Activated B cell treated with CpG ODN at 0.5 μM for 24 hours (primary cell): ENCODE data around the gene ZCCHC2. TPM values are rescaled to one million over a fixed set of nuclear protein-coding genes. Genes with fewer than 3 reads are reported as not detected.

ENCODE experiments used
- ATAC-seq: fragments of 200-7000 bp; cut with Tn5 transposase; one replicate; pipeline ENCODE4 v1.10.0; 2021; ENCODE audit warnings: low read depth, mild to moderate bottlenecking, moderate library complexity
- CTCF ChIA-PET: fragments of 350-600 bp; sonication (Branson Sonifier 250); formaldehyde crosslinking; loops from one replicate; lab custom pipeline; 2021; ENCODE audit warnings: antibody characterized with exemption; lab: Charles Lee
- POLR2A ChIA-PET: fragments of 350-600 bp; sonication (Branson Sonifier 250); formaldehyde crosslinking; loops from one replicate; lab custom pipeline; 2021; ENCODE audit warnings: antibody characterized with exemption; lab: Charles Lee
- DNase-seq: peaks from one replicate; pipeline ENCODE4 v3.0.0; 2022
- H3K27ac Mint-ChIP-seq: one replicate; pipeline ENCODE4 v1.8.0; 2020; ENCODE audit warnings: mixed read lengths
- H3K27me3 Mint-ChIP-seq: one replicate; pipeline ENCODE4 v1.8.0; 2021; ENCODE audit warnings: mixed read lengths
- H3K36me3 Mint-ChIP-seq: one replicate; pipeline ENCODE4 v1.8.0; 2021; ENCODE audit warnings: low read depth, mixed read lengths
- H3K4me1 Mint-ChIP-seq: one replicate; pipeline ENCODE4 v1.8.0; 2021; ENCODE audit warnings: mixed read lengths
- H3K4me3 Mint-ChIP-seq: one replicate; pipeline ENCODE4 v1.8.0; 2020; ENCODE audit warnings: mild to moderate bottlenecking, mixed read lengths
- H3K9me3 Mint-ChIP-seq: one replicate; pipeline ENCODE4 v1.8.0; 2020; ENCODE audit warnings: mixed read lengths
- CTCF ChIP-seq: fragments of 200-600 bp; IDR thresholded peaks from one replicate; pipeline ENCODE4 v1.8.0; 2022; ENCODE audit warnings: antibody characterized with exemption, mild to moderate bottlenecking
- intact Hi-C: fragments of 100-400 bp; cut with micrococcal nuclease; formaldehyde crosslinking; loops from one replicate; pipeline ENCODE4 v1.15.1; 2024
- total RNA-seq: library from RNA; stranded (reverse); gene quantifications from 2 replicates; pipeline ENCODE4 v1.2.3, GENCODE V29; 2022

The ZCCHC2 gene
- total RNA-seq, 1 donor from 2014 or later, result 29.4 TPM

- ChIA-PET POLR2A (no interaction called here), CTCF (interaction anchor here (4.3 kb wide), 1 partner anchor 394 kb away, joined by 37 read pairs; no protein-coding TSS in a partner anchor)
- Mint-ChIP-seq H3K27me3 (no peaks in the 10 kb centered on the region), H3K9me3 (peaks cover 3% of the 10 kb centered on the region), H3K36me3 (peaks cover 7% of the 10 kb centered on the region), H3K27ac (no peak overlapping the region), H3K4me1 (peaks cover 26% of the 10 kb centered on the region), H3K4me3 (no peak overlapping the region)
- intact Hi-C loops, result no loop called here
- ATAC-seq, result no peak
- DNase-seq, result no peak
- TF ChIP-seq CTCF, result no peak
Measured at GRCh38 chr18:62588217-62588616, 65.4 kb downstream of the ZCCHC2 start.

GRCh38 chr18:62590799-62591590 lies 68.2 kb downstream of the ZCCHC2 start:
- DNase-seq (no peak), ATAC-seq (no peak)
- H3K9me3 Mint-ChIP-seq, result peaks cover 3% of the 10 kb centered on the region
- no peaks in the 10 kb centered on the region for H3K36me3 Mint-ChIP-seq
- intact Hi-C loops, result no loop called here
- ChIA-PET POLR2A (no interaction called here), CTCF (no interaction called here)
- H3K27ac Mint-ChIP-seq, result no peak overlapping the region
- H3K4me1 Mint-ChIP-seq, result peaks cover 6% of the 10 kb centered on the region
- H3K4me3 Mint-ChIP-seq, result no peak overlapping the region
- peaks cover 2% of the 10 kb centered on the region for H3K27me3 Mint-ChIP-seq
- TF ChIP-seq CTCF, result no peak

DNA sequence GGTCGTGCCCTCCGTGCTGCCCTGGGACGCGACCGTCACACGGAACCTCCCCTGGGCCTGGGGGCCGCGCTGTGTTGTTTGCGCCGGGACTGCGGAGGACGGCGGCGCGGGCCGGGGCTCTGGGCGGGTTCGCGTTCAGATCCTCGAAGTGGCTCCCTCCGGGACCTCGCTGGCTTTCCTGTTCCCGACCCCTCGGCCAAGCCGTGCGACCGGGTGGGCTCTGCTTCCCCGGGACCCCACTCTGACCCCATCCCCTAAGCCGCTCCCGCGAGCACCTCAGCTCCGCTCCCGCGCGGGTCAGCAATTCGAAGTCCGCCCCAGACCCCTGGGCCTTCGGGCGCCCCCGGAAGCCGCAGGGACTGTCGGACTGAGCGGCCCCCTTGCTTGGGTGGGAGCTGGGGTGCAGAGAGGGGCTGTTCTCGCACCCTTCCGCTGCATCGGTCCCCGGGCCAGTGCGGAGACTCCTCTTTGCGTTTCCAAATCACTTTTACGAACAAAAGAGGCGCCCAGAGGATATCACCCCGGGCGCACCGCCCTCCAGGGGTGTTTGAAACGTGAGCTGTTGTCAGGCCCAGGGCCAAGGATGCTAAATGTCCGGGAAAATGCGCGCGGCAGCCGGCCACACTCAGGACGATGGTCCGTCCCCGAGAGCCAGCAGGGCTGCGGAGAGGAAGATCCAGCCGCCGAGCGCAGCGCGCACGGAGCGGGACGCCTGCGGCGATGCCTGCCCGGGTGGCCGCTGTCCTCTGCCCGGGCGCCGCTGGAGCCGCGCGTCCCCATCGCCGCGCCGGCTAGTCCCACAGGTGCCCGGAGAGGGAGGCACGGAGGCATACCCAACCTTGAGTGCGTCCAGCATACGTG lies 73.5 kb downstream of the ZCCHC2 start:
- Mint-ChIP-seq H3K4me3 (no peak overlapping the region), H3K27ac (no peak overlapping the region), H3K9me3 (peaks cover 3% of the 10 kb centered on the region), H3K4me1 (peaks cover 8% of the 10 kb centered on the region), H3K36me3 (no peaks in the 10 kb centered on the region), H3K27me3 (peaks cover 35% of the 10 kb centered on the region)
- DNase-seq (no peak), ATAC-seq (no peak)
- ChIA-PET CTCF (no interaction called here), POLR2A (no interaction called here)
- no peak for TF ChIP-seq CTCF
- intact Hi-C loops, result no loop called here

DNA sequence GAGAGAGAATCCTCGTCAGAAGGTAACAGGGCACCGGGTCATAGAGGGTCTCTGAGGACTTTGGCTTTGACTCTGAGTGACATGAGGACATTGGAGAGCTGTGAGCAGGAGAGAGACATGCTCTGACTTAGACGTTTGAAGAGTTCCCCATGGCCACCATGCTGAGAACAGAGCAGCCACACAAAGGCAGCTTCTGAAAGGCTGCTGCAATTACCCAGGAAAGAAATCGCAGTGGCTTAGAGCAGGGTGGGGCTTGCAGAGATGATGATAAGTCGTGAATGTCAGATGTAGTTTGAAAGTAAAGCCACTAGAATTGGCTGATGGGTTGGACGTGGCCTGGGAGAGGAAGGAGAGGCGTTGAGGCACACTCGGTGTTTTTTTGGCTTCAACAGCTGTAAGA lies 79.0 kb downstream of the ZCCHC2 start:
- peaks cover 5% of the 10 kb centered on the region for H3K4me1 Mint-ChIP-seq
- no peaks in the 10 kb centered on the region for H3K36me3 Mint-ChIP-seq
- intact Hi-C loops, result no loop called here
- POLR2A ChIA-PET, result no interaction called here
- no peak overlapping the region for H3K4me3 Mint-ChIP-seq
- CTCF ChIA-PET, result no interaction called here
- H3K27me3 Mint-ChIP-seq, result peaks cover 51% of the 10 kb centered on the region
- DNase-seq (no peak), ATAC-seq (no peak)
- no peak for TF ChIP-seq CTCF
- no peak overlapping the region for H3K27ac Mint-ChIP-seq
- H3K9me3 Mint-ChIP-seq, result no peaks in the 10 kb centered on the region

- intact Hi-C loops, result no loop called here
- H3K27me3 Mint-ChIP-seq, result peaks cover 43% of the 10 kb centered on the region
- no peak overlapping the region for H3K27ac Mint-ChIP-seq
- ATAC-seq (no peak), DNase-seq (no peak)
- ChIA-PET POLR2A (no interaction called here), CTCF (no interaction called here)
- H3K36me3 Mint-ChIP-seq, result no peaks in the 10 kb centered on the region
- H3K9me3 Mint-ChIP-seq, result no peaks in the 10 kb centered on the region
- TF ChIP-seq CTCF, result no peak
- H3K4me3 Mint-ChIP-seq, result no peak overlapping the region
- H3K4me1 Mint-ChIP-seq, result no peaks in the 10 kb centered on the region
Measured at GRCh38 chr18:62602706-62603105, 79.9 kb downstream of the ZCCHC2 start.
